SU-DHL-6 (cell line): Measurements from ENCODE around the gene LARP1B.
"Not testable (repeated sequence)": the region's sequence is repeated elsewhere in the genome, so short reads cannot be mapped to it uniquely, and the experiment has no call there.

Source experiments
- EZH2phosphoT487 ChIP-seq: fragments of 200-600 bp; sonication (generic), shearing (Covaris generic); conservative IDR thresholded peaks from 2 replicates; pipeline ENCODE4 v1.6.1; 2018; ENCODE audit warnings: mild to moderate bottlenecking, antibody characterized with exemption, low read length, moderate library complexity, mixed read lengths
- TF ChIP-seq, protein P1 (sequence below): fragments of 200-600 bp; sonication (generic); IDR thresholded peaks from one replicate; pipeline ENCODE4 v1.5.1; 2017; ENCODE audit warnings: antibody characterized with exemption, mild to moderate bottlenecking, low read length, moderate library complexity; ENCODE audit not compliant: insufficient read depth, poor library complexity, severe bottlenecking

DNA sequence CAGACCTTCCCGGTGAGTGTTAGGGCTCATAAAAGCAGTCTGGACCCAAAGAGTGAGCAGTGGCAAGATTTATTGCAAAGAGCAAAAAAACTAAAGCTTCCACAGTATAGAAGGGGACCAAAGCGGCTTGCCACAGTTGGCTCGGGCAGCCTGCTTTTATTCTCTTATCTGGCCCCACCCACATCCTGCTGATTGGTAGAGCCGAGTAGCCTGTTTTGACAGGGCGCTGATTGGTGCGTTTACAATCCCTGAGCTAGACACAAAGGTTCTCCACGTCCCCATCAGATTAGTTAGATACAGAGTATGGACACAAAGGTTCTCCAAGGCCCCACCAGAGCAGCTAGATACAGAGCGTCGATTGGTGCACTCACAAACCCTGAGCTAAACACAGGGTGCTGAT lies 14.1 kb upstream of the LARP1B start:
- TF ChIP-seq, protein P1, sequence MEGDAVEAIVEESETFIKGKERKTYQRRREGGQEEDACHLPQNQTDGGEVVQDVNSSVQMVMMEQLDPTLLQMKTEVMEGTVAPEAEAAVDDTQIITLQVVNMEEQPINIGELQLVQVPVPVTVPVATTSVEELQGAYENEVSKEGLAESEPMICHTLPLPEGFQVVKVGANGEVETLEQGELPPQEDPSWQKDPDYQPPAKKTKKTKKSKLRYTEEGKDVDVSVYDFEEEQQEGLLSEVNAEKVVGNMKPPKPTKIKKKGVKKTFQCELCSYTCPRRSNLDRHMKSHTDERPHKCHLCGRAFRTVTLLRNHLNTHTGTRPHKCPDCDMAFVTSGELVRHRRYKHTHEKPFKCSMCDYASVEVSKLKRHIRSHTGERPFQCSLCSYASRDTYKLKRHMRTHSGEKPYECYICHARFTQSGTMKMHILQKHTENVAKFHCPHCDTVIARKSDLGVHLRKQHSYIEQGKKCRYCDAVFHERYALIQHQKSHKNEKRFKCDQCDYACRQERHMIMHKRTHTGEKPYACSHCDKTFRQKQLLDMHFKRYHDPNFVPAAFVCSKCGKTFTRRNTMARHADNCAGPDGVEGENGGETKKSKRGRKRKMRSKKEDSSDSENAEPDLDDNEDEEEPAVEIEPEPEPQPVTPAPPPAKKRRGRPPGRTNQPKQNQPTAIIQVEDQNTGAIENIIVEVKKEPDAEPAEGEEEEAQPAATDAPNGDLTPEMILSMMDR, result not testable (repeated sequence)
- TF ChIP-seq EZH2phosphoT487, result not testable (repeated sequence)
